ENCODE data around the gene SMIM38.

SMIM38 gene

GRCh38 chr11:69116671-69117070 is 39.1 kb upstream of the SMIM38 start:
- no peaks in the 10 kb centered on the region for H3K36me3 Mint-ChIP-seq
- H3K9me3 Mint-ChIP-seq: no peaks in the 10 kb centered on the region
- H3K27ac Mint-ChIP-seq: no peak overlapping the region
- H3K4me3 Mint-ChIP-seq: no peak overlapping the region
- no peaks in the 10 kb centered on the region for H3K27me3 Mint-ChIP-seq
- H3K4me1 Mint-ChIP-seq: peaks cover 10% of the 10 kb centered on the region

GRCh38 chr11:69119190-69119589 is 36.5 kb upstream of the SMIM38 start:
- H3K27ac Mint-ChIP-seq: no peak overlapping the region
- no peaks in the 10 kb centered on the region for H3K27me3 Mint-ChIP-seq
- no peaks in the 10 kb centered on the region for H3K9me3 Mint-ChIP-seq

GRCh38 chr11:69120096-69120875 is 35.4 kb upstream of the SMIM38 start:
- Mint-ChIP-seq H3K27me3 (no peaks in the 10 kb centered on the region), H3K9me3 (no peaks in the 10 kb centered on the region), H3K36me3 (no peaks in the 10 kb centered on the region), H3K4me1 (peaks cover 39% of the 10 kb centered on the region), H3K4me3 (no peak overlapping the region), H3K27ac (no peak overlapping the region)

More at GRCh38 chr11:69119190-69119589, 36.5 kb upstream of the SMIM38 start:
- no peaks in the 10 kb centered on the region for H3K36me3 Mint-ChIP-seq
- no peak overlapping the region for H3K4me3 Mint-ChIP-seq
- peaks cover 32% of the 10 kb centered on the region for H3K4me1 Mint-ChIP-seq

- H3K27ac Mint-ChIP-seq: no peak overlapping the region
- no peak overlapping the region for H3K4me3 Mint-ChIP-seq
- H3K36me3 Mint-ChIP-seq: no peaks in the 10 kb centered on the region
- H3K4me1 Mint-ChIP-seq: peaks cover 39% of the 10 kb centered on the region
- no peaks in the 10 kb centered on the region for H3K27me3 Mint-ChIP-seq
- no peaks in the 10 kb centered on the region for H3K9me3 Mint-ChIP-seq
Measured at GRCh38 chr11:69121021-69121420, 34.7 kb upstream of the SMIM38 start.

GRCh38 chr11:69121621-69122325 is 34.0 kb upstream of the SMIM38 start:
- H3K4me3 Mint-ChIP-seq: no peak overlapping the region

GRCh38 chr11:69122326-69122629 is 33.5 kb upstream of the SMIM38 start:
- H3K4me3 Mint-ChIP-seq: peak overlapping the region; percentile 26
- H3K27ac Mint-ChIP-seq: no peak overlapping the region
- H3K9me3 Mint-ChIP-seq: no peaks in the 10 kb centered on the region
- peaks cover 39% of the 10 kb centered on the region for H3K4me1 Mint-ChIP-seq
- H3K36me3 Mint-ChIP-seq: no peaks in the 10 kb centered on the region
- H3K27me3 Mint-ChIP-seq: no peaks in the 10 kb centered on the region

More at GRCh38 chr11:69121621-69122325, 34.0 kb upstream of the SMIM38 start:
- no peaks in the 10 kb centered on the region for H3K27me3 Mint-ChIP-seq
- H3K27ac Mint-ChIP-seq: no peak overlapping the region
- no peaks in the 10 kb centered on the region for H3K9me3 Mint-ChIP-seq
- peaks cover 39% of the 10 kb centered on the region for H3K4me1 Mint-ChIP-seq
- no peaks in the 10 kb centered on the region for H3K36me3 Mint-ChIP-seq

GRCh38 chr11:69122630-69123431 is 32.9 kb upstream of the SMIM38 start:
- Mint-ChIP-seq H3K4me3 (peak overlapping the region; percentile 71), H3K36me3 (no peaks in the 10 kb centered on the region), H3K9me3 (no peaks in the 10 kb centered on the region), H3K27me3 (no peaks in the 10 kb centered on the region), H3K4me1 (peaks cover 39% of the 10 kb centered on the region), H3K27ac (peak overlapping the region; percentile 77)

GRCh38 chr11:69123593-69124545 is 31.9 kb upstream of the SMIM38 start:
- Mint-ChIP-seq H3K9me3 (peaks cover under 1% of the 10 kb centered on the region), H3K4me1 (peaks cover 43% of the 10 kb centered on the region), H3K27me3 (no peaks in the 10 kb centered on the region), H3K4me3 (peak overlapping the region; percentile 49), H3K27ac (peak overlapping the region; percentile 46), H3K36me3 (no peaks in the 10 kb centered on the region)

GRCh38 chr11:69125861-69126260 is 29.9 kb upstream of the SMIM38 start:
- H3K36me3 Mint-ChIP-seq: peaks cover 2% of the 10 kb centered on the region
- H3K27me3 Mint-ChIP-seq: no peaks in the 10 kb centered on the region
- peaks cover 49% of the 10 kb centered on the region for H3K4me1 Mint-ChIP-seq
- H3K4me3 Mint-ChIP-seq: no peak overlapping the region
- H3K9me3 Mint-ChIP-seq: peaks cover 4% of the 10 kb centered on the region
- H3K27ac Mint-ChIP-seq: no peak overlapping the region

GRCh38 chr11:69126286-69126685 is 29.4 kb upstream of the SMIM38 start:
- no peak overlapping the region for H3K27ac Mint-ChIP-seq
- peaks cover 49% of the 10 kb centered on the region for H3K4me1 Mint-ChIP-seq
- H3K4me3 Mint-ChIP-seq: no peak overlapping the region
- H3K36me3 Mint-ChIP-seq: peaks cover 2% of the 10 kb centered on the region
- H3K9me3 Mint-ChIP-seq: peaks cover 4% of the 10 kb centered on the region
- no peaks in the 10 kb centered on the region for H3K27me3 Mint-ChIP-seq

GRCh38 chr11:69127081-69127850 is 28.5 kb upstream of the SMIM38 start:
- Mint-ChIP-seq H3K9me3 (peaks cover 4% of the 10 kb centered on the region), H3K4me1 (peaks cover 43% of the 10 kb centered on the region), H3K27ac (no peak overlapping the region), H3K27me3 (no peaks in the 10 kb centered on the region), H3K4me3 (no peak overlapping the region), H3K36me3 (peaks cover 2% of the 10 kb centered on the region)

GRCh38 chr11:69127884-69128283 is 27.9 kb upstream of the SMIM38 start:
- Mint-ChIP-seq H3K36me3 (peaks cover 2% of the 10 kb centered on the region), H3K9me3 (peaks cover 4% of the 10 kb centered on the region), H3K4me3 (no peak overlapping the region)

GRCh38 chr11:69129053-69129452 is 26.7 kb upstream of the SMIM38 start:
- Mint-ChIP-seq H3K27me3 (no peaks in the 10 kb centered on the region), H3K27ac (no peak overlapping the region), H3K4me1 (peaks cover 28% of the 10 kb centered on the region), H3K36me3 (peaks cover 2% of the 10 kb centered on the region), H3K9me3 (peaks cover 4% of the 10 kb centered on the region), H3K4me3 (no peak overlapping the region)

More at GRCh38 chr11:69127884-69128283, 27.9 kb upstream of the SMIM38 start:
- no peak overlapping the region for H3K27ac Mint-ChIP-seq
- H3K27me3 Mint-ChIP-seq: no peaks in the 10 kb centered on the region
- peaks cover 37% of the 10 kb centered on the region for H3K4me1 Mint-ChIP-seq

GRCh38 chr11:69129647-69130046 is 26.1 kb upstream of the SMIM38 start:
- Mint-ChIP-seq H3K4me1 (peaks cover 24% of the 10 kb centered on the region), H3K27me3 (no peaks in the 10 kb centered on the region), H3K36me3 (peaks cover 2% of the 10 kb centered on the region), H3K27ac (peak overlapping the region; percentile 46), H3K4me3 (no peak overlapping the region), H3K9me3 (peaks cover 4% of the 10 kb centered on the region)

Data from activated naive CD4-positive, alpha-beta T cell treated with anti-CD3 and anti-CD28 coated beads, Interleukin-2, amount 50 U/mL, for 24 hours (primary cell).